HG03571 (cell line): ENCODE measurements around the gene FAM193B.

ENCODE experiments used
- ATAC-seq: cut with Tn5 transposase; IDR thresholded peaks from one replicate; pipeline ENCODE4 v1.9.1; 2021; ENCODE audit not compliant: unreplicated experiment

FAM193B gene

DNA sequence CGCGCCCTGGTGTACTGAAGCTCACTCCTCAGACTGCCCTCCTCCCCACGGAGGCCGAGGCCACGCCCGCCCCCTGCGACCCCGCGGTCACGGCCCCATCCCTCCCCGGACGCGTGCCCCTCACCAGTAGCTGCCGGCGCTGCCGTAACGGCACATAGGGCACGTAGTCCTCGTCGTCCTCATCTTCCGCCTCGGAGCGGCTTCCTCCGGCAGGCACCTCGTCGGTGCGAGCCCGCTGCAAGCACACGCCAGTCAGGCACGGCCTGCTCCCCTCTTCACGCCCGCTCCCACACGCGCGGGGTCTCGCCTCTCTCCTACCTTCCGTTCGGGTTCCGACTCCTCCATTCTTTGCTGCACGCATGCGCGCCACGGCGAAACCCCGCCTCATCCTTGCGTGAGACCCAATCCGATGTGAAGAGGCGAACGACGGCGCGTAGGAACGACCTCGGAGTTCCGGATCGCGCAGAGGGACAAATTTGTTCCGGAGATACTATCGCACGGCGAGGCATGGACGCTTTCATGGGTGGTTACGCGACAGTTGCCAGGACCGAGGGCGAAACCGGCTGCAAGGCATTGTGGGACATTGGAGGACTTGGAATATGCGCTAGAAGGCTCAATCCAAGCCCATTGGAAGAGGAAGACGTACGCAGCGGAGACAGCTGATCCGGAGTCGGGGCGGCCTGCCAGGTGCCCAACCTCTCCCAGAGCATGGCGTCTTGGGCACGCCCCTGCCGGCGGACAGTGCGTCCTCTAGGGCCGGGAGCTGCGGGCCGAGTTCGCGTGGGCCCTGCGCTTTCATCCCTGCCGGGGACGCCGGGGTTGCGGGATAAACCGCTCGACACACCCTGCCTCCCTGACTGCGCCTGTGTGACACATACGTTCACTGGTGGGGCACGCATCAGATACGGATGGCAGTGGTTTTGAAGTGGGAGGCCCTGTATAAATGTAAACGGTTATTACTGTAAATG is 37.5 kb downstream of the FAM193B start, which contains the start of gene DDX41:
DDX41 (minus strand) TSS at position 361 of the 968 bp plus-strand sequence; CDS start at position 345, 16 bp downstream.
- ATAC-seq, result peak; percentile 69

DNA sequence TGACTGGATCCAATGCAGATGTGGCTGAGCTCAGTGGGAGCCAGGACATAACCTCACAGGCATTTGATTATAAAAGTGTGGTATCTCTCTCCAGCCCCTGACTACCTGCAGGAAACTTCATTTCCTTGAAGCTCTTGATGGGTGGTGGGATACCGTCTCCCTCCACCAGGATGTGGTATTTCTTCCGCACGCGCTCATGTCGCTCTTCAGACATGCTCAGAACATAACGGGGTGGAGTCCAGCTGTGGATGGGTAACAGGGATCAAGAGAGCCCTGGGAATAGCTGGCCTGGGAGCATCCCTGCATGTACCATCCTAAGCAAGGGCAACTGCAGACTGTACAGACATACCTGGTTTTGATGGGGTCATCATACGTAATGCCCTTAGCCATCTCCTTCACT is 38.8 kb downstream of the FAM193B start:
- no peak for ATAC-seq

DNA sequence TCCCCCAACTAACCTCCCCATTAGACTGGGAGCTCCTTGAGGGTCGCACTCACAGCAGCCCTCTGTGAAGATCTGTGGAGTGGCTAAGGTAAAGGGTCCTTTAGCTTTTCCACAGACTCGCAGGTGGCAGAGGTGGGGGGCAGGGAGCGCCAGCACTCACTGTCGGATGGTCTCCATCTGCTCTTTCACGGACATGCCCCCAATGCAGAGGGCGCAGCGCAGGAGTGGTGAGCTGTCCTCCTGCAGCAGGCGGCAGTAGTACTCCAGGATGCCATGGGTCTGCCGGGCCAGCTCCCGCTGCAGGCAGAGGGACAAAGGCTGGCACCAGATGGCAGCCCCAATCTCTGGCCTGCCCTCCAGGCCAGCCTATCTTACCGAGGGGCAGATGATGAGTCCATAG is 39.8 kb downstream of the FAM193B start:
- ATAC-seq, result no peak

DNA sequence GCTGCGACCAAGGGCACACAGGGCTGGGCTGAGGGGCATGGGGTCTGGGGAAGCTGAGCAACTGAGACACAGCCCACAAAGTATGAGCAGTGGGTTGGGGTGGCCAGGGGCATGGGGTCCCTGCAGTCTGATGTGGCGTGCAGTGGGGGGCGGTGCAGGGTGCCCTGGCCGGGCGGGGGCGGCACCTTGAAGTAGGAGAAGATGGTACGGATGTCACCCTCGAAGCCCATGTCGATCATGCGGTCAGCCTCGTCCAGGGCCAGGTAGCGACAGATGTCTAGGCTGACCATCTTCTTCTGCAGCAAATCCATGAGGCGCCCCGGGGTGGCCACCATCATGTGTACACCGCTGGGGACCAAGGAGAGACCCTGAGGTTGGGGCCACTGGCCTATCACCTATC is 40.9 kb downstream of the FAM193B start:
- ATAC-seq, result no peak

DNA sequence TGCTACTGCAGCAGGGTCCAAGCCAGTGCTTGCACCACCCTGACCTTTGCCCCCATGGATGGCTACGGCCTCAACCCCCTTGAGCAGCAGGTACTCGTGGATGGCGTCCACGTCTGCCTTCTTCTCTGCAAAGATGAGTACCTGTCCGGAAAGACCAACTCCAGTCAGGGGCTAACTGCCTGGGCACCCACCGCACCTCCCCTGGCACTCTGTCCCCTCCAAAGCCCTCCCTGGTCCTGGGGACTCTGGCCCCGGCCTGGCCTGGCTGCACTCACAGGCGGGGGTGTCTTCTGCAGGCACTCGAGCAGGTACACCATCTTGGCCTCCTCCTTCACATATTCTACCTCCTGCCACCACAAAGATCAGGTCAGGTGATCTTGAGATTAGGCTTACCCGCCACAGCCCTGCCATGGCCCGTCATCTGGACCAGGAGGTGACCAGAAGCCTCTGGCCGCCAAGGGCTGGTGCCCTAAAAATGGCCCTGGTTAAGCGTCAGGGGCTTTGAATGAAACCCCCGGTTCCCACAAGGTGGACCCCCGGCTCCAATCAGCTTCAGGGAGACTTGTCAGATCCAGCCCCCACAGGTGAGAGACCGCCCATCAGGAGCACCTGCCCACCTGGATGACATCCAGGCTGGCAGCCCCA is 41.5 kb downstream of the FAM193B start:
- no peak for ATAC-seq

DNA sequence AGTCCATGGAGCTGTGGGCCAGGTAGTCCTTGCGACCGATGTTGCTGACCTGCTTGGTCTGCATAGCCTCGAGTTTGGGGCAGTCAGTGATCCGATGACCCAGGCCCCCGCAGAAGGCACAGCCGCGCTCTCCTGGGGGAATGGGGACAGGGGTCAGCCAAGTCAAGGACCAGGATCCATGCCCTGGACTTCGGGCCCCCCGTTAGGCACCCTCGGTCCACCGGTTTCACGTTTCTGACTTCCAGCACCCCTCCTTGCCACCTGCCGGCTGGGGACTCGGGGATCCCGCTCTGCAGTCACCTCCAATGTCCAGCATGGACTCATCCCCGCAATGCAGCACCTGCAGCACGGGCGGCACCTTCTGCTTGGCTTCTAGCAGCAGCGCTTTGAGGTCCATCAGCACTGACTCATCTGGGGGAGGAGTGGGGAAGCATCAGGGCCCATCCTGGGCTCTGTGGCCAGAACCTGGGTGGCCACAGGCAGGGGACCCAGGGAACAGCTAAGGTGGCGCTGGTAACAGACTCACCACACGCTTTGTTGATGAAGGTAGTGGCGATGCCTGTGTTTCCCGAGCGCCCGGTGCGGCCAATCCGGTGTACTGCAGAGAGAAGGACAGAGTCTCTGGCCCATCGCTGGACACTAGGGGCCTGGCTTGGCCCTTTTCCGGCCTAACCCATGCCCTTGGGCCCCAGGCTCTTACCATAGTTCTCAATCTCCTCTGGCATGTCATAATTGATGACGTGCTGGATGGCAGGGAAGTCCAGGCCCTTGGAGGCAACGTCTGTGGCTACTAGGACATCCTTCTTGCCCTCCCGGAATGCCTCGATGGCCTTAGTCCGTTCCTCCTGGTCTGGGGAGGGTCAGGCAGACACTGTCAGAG is 42.3 kb downstream of the FAM193B start:
- ATAC-seq, result no peak

DNA sequence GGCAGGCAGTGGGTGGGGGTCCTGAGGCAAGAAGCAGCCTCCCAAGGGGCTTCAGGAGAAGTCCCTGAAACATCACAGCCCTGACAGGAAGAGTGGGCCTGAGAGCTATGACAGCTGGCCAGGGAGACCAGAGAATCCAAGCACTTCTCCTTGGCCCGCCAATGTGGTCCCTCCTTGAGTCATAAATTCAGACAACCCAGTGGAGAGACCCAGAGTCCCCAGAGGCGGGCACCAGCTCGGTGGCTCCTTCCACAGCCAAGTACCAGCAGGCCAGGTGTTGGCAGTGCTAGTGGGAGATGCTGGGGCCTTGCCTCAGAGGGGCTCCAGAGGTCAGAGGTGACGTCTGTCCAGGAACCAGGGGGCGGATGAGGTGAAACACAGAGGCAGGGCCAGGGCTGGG is 43.2 kb downstream of the FAM193B start:
- no peak for ATAC-seq

DNA sequence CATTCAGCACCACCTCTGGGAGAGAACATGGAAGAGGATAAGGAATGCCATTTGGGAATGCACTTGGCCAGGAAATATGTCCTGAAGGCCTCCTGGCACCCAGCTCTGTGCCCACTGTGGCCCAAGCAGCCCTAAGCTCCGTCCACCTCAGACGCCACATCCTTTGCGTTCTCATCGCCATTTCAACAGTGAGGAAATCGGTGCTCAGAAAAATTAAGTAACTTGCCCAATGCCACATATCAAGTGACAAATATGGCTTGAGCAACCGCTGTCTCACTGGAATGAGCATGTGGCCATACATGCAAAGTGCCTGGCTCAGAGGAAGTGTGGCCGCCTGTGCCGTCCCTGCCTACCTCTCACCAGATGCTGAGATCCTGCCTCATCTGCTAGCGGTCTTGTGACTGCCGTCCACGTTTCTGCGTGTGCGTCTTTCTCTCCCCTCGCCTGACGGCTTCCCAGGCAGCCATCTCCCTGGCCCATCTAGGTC is 43.8 kb downstream of the FAM193B start:
- ATAC-seq, result peak; percentile 29

DNA sequence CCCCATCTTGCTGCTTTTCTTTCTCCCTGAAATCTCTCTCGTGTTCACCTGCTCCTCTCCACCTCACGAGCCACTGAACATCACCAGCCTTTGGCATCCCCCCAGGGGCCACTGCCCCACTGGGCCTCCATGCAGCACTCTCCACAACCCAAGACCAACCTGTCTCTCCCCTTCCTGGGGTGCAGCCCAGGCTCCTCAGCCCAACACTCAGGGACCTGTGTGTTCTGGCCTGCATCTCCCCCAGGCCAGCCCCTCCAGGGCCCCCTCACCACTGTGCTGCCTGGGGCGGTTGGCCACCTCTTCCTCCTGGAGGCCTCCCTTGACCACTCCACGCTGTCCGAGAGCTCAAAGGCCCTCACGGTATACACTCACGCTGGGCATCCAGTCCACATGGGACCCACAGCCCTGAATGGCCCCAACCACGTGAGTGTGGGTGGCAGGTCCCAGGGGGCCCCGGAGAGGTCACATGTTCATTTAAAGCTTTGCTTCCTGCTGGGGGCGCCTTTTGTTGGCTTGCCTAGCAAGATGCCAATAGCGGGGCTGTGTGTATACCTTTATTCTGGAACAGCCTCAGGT is 44.3 kb downstream of the FAM193B start:
- ATAC-seq, result peak; percentile 27

DNA sequence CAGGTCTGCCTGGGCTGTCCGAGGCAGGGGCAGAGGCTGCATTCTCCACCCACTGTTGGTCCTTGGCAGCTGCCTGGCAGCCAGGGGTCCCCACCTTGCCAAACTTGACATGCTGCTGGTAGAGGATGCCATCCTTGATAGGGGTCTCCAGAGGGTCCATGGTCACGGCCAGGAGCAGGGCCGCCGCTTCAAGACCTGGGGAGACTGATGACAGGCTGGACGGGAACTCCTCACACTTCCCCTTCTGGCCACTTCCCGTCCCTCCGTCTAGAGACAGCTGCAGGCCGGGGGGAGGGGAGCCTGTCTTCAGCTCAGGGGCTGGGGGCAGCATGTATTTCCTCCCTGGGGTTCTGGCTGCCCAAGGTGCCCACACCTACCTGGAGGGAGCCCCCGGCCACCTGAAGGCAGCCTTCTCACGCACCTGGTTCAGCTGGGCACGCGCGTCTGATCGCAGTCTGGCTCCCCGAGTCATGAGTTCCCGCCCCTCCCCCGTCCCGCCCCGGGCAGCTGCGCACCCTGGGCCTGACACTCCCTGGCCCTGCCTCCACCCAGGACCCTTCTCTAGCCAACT is 44.9 kb downstream of the FAM193B start, which contains the start of gene DOK3:
DOK3 (minus strand) TSS at position 446 of the 571 bp plus-strand sequence; CDS start at position 160, 286 bp downstream.
- no peak for ATAC-seq

DNA sequence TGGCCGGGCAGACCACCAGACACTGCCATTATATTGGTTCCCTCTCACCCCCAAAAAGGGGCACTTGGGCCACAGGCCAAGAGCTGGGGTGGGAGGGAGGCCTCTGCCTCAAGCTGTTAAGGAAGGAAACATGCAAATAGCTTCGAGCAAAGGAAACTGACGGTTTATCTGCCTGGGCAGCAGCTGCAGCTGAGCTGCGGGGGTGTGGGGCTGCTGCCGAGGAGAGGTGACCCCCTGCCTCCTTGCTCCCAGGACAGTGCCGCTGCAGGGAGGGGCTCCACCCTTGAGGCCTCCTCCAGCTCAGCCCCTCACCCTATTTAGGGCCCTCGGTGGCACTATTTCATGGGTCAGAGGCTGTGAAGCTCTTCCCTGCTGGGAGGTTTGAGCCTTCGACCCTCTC is 45.5 kb downstream of the FAM193B start:
- no peak for ATAC-seq

DNA sequence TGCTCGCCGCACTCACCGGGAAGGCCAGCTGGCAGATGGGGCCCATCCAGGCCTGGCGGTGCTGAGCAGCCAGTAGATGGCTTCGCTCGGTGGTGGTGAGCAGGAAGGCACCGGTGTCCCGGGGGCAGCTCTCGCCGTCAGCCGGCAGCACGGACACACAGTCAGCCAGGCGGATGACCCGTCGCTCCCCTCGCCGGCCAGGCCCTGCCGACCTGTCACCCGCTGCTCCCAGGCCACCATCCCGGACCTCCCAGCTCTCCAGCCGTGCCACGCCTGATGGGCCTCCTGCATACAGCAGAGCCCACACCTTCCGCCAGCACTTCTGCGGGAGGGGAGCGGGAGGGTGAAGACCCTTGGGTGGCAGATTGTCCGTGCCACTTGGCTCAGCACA is 46.1 kb downstream of the FAM193B start:
- no peak for ATAC-seq

DNA sequence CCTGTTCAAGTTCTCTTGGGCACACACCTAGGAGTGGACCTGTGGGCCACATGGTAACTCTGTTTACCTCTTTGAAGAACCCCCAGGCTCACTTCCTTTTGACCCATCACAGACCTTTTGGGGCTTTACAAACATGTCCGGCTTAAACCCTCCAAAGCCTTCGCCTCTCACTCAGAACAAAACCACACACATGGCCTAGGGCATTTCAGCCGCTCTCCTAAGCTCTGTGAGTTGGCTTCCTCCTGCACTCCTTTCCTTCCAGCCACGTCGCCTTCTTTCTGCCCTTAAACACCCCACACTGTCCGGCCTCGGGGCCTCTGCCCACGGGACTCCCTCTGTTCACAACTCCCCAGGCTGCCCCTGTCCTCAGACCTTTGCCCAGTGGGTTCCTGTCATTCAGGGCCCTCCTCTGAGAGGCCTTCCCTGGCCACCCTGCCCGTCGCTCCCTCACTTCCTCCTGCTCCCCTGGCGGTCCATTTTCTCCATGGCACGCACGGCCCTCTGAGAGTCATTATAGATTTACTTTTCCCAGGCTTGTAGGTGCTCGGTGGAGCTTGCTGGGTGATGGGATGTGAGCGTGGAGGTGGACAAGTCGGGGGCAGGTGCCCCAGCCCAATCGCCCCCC is 46.7 kb downstream of the FAM193B start:
- no peak for ATAC-seq

DNA sequence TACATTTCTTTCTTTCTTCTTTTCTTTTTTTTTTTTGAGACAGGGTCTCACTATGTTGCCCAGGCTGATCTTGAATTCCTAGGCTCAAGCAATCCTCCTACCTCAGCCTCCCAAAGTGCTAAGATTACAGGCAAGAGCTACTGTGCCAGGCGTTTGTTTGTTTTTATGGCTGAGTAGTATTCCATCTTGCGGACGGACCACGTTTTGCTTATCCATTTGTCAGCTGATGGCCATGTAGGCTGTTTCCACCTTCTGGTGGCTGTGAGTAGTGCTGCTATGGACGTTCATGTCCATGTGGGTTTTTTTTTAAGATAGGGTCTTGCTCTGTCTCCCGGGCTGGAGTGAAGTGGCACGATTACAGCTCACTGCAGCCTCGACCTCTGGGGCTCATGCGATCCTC is 47.2 kb downstream of the FAM193B start:
- no peak for ATAC-seq

DNA sequence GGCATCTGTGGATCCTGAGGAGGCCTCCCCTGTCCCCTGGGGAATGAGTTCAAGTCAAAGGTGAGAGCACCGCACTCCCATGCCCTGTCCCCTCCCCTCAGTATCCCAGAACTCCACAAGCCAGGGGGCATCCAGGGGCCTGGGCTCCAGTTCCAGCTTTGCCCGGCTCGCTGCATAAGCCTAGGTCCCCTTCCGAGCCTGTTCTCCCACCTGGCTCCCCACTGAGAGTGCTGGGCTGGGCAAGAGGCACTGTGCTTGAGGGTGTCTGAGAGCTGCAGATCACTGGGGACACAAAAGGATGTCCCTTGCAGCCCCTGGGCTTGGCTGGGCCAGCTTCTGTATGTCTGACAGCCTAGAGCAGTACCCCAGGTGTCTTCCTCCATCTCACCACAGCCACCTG is 49.3 kb downstream of the FAM193B start:
- no peak for ATAC-seq

DNA sequence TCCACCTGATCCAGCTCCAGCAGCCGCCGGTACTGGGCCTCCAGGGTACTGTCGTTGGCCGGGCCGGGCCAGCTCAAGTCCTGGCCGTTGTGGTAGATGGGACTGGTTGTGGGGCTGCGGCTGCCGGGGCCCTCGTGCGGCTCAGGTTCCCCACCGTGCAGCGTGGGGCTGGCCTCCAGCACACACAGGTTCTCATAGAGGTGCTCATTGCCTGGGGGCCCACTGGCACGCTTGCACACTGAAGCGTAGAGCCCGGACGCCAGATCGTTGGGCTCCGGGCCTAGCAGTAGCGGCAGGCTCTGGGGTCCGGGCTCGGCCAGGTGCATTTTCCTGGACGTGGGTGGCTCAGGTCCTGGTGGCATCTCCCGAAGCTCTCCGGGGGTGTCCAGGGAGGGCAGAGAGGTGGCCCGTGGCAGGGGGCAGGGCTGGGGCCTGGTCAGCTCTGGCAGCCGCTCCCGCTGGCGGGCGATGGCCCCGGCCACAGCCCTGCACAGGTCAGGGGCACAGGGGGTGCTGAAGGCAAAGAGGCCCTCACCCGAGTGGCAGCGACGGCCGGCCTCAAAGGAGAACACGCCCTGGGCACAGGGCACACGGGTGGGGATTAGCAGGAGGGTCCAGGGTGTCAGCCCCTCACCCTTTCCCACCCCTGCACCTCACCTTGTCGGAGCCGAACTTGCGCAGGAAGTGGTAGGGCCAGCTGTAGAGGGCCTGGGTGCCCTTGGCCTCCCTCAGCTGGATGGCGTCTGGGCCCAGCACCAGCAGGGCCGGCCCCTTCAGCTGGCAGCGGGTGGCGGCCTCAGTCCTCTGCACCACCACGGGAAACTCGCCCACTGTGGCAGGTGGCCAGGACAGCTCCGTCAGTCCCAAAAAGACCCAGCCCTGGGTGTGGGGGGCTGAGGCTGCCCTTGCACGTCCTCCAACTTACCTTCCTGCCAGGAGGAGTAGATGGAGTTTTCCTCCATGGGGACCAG is 50.0 kb downstream of the FAM193B start:
- ATAC-seq, result no peak

DNA sequence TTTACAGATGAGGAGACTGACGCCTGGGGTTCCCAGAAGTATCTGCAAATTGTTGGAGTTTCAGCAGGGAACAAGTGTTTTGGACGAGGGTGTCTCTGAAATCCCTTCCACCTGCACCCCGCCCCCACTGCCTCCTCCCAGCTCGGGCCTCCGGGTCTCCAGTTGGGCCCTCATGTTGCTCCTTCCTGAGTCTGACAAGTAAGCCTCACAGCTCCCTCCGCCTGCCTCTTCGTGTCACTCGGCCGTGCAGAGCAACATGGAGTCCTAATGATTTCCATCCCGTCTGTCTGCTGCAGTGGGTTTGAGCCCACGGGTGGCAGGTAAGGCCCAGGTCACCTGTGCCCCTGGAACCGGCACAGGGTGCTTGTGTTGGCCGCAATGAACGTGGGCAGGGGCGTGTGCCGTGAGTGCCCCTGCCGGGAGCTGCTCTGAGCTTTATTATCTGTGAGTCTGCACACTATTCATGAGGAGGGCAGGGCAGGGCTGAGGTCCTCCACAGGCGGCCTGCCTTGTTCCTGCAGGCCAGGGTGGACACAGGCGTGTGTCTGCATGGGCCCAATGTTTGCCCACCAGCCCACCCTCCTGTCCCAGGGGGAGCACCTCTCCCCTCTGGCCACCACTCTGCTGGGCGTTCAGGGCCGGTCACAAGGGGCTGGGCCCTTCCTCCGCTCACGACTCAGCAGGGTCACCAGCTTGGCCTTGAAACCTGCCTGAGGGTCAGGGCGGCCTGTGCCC is 50.8 kb downstream of the FAM193B start:
- ATAC-seq, result no peak

DNA sequence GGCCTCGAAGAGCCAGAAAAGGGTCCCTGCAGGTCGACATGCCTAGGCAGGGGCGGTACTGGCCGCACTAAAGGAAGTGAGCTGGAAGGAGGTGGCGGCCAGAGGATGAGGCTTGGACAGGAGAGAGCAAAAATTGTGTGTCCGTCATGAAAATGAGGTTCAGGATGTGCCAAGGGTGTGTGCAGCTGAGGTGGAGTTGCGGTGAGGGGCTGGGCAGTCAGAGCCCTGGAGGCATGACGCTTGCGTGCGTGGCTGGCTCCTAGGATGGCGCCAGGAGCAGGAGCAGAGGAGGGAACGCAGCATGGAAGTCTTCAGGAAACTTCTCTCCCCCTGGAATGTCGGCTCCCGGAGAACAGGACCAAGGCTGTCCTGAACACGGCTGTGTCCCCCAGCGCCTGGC is 51.5 kb downstream of the FAM193B start:
- no peak for ATAC-seq
